OCI-LY1 (cell line): ENCODE data around the gene ACVR1.

Experiments
- H2AFZ ChIP-seq: fragments of 200-600 bp; sonication (generic), shearing (Covaris generic); 2 replicates; pipeline ENCODE4 v1.6.0; 2014; ENCODE audit warnings: antibody characterized with exemption, mild to moderate bottlenecking, low read length
- H3F3A ChIP-seq: fragments of 200-600 bp; sonication (generic), shearing (Covaris generic); 2 replicates; pipeline ENCODE4 v1.6.0; 2014; ENCODE audit warnings: mild to moderate bottlenecking, antibody characterized with exemption, low read length, moderate library complexity; ENCODE audit not compliant: insufficient read depth
- H3K27ac ChIP-seq: fragments of 200-600 bp; sonication (generic); 2 replicates; pipeline ENCODE4 v1.5.1; 2014; ENCODE audit warnings: low read length, mixed run types, mild to moderate bottlenecking, low read depth; ENCODE audit not compliant: poor library complexity, severe bottlenecking
- H3K27me3 ChIP-seq: fragments of 200-600 bp; sonication (generic); 2 replicates; pipeline ENCODE4 v1.6.0; 2014; ENCODE audit warnings: antibody characterized with exemption, mild to moderate bottlenecking, low read length, moderate library complexity; ENCODE audit not compliant: insufficient read depth
- H3K36me3 ChIP-seq: fragments of 200-600 bp; sonication (generic); 2 replicates; pipeline ENCODE4 v1.6.1; 2014; ENCODE audit warnings: mild to moderate bottlenecking, antibody characterized with exemption, low read length, moderate library complexity, mixed read lengths; ENCODE audit not compliant: insufficient read depth
- H3K4me1 ChIP-seq: fragments of 200-600 bp; sonication (generic); 2 replicates; pipeline ENCODE4 v1.5.1; 2014; ENCODE audit warnings: mild to moderate bottlenecking, low read length, moderate library complexity; ENCODE audit not compliant: insufficient read depth, severe bottlenecking
- H3K4me2 ChIP-seq: fragments of 200-600 bp; sonication (generic), shearing (Covaris generic); 2 replicates; pipeline ENCODE4 v1.6.1; 2014; ENCODE audit warnings: low read length
- H3K4me3 ChIP-seq: fragments of 200-600 bp; sonication (generic); 2 replicates; pipeline ENCODE4 v1.5.1; 2014; ENCODE audit warnings: low read length, low read depth, mild to moderate bottlenecking, mixed read lengths; ENCODE audit not compliant: poor library complexity, severe bottlenecking
- H3K79me2 ChIP-seq: fragments of 200-600 bp; shearing (Covaris generic); 2 replicates; pipeline ENCODE4 v1.6.1; 2016; ENCODE audit warnings: mixed run types, low read length, mixed read lengths; ENCODE audit not compliant: insufficient read depth
- H3K9ac ChIP-seq: fragments of 200-600 bp; sonication (generic), shearing (Covaris generic); 2 replicates; pipeline ENCODE4 v1.6.1; 2014; ENCODE audit warnings: mild to moderate bottlenecking, low read length, mixed read lengths
- H3K9me2 ChIP-seq: fragments of 200-600 bp; sonication (generic), shearing (Covaris generic); 2 replicates; pipeline ENCODE4 v1.6.1; 2014; ENCODE audit warnings: low read depth, mild to moderate bottlenecking, low read length, mixed read lengths
- H3K9me3 ChIP-seq: fragments of 200-600 bp; shearing (Covaris generic); 2 replicates; pipeline ENCODE4 v1.6.1; 2014; ENCODE audit warnings: low read length, mixed read lengths
- H4K20me1 ChIP-seq: fragments of 200-600 bp; sonication (generic), shearing (Covaris generic); 2 replicates; pipeline ENCODE4 v1.6.0; 2016; ENCODE audit warnings: mild to moderate bottlenecking, low read length; ENCODE audit not compliant: insufficient read depth
- CTCF ChIP-seq: fragments of 200-600 bp; sonication (generic), shearing (Covaris generic); IDR thresholded peaks from 2 replicates; pipeline ENCODE4 v1.5.1; 2017; ENCODE audit warnings: mild to moderate bottlenecking, antibody characterized with exemption, low read length, moderate library complexity, mixed read lengths
- EZH2 ChIP-seq: fragments of 200-600 bp; sonication (generic), shearing (Covaris generic); IDR thresholded peaks from 2 replicates; pipeline ENCODE4 v1.8.0; 2017; ENCODE audit warnings: borderline replicate concordance, mixed run types, mild to moderate bottlenecking, antibody characterized with exemption, low read length, moderate library complexity, mixed read lengths

The ACVR1 gene

DNA sequence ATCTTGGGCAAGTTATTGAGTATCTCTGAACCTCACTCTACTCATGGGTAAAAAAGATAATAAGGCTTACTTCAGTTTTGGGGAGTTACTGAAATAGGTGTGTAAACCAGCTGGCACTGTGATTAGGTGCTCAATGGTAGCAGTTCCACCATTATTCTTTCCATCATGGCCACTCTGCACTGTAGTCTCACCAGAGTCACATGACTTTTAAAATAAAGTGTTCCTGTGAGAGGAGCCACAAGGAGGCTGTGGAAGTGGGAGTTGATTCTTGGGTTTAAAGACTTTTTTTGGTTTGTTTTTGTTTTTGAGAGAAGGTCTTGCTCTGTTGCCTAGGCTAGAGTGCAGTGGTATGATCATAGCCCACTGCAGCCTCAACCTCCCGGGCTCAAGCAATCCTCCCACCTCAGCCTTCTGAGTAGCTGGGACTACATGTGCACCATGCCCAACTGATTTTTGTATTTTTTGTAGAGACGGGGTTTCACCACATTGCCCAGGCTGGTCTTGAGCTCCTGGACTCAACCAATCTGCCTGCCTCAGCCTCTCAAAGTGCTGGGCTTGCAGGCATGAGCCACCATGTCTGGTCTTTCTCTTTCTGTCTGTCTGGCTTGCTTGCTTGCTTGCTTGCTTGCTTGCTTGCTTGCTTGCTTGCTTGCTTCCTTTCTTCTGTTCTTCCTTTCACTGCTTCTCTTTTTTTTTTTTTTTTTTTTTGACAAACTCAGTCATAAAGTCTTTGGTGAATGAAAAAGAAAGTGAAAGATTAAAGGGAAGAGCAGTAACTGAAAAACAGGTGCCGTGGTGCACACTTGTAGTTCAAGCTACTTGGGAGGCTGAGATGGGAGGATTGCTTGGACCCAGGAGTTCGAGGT is 21.2 kb upstream of the ACVR1 start:
- H3K27ac ChIP-seq, result no peak overlapping the region
- no peaks in the 10 kb centered on the region for H3K9me3 ChIP-seq
- no peak overlapping the region for H3K9ac ChIP-seq
- H3K27me3 ChIP-seq, result no peaks in the 10 kb centered on the region
- TF ChIP-seq CTCF (no peak), EZH2 (no peak)
- no peaks in the 10 kb centered on the region for H3F3A ChIP-seq
- H2AFZ ChIP-seq, result no peak overlapping the region
- H4K20me1 ChIP-seq, result no peaks in the 10 kb centered on the region
- no peaks in the 10 kb centered on the region for H3K79me2 ChIP-seq
- H3K4me2 ChIP-seq, result no peak overlapping the region
- no peaks in the 10 kb centered on the region for H3K4me1 ChIP-seq
- H3K9me2 ChIP-seq, result no peaks in the 10 kb centered on the region
- no peaks in the 10 kb centered on the region for H3K36me3 ChIP-seq
- no peak overlapping the region for H3K4me3 ChIP-seq

- no peaks in the 10 kb centered on the region for H4K20me1 ChIP-seq
- no peaks in the 10 kb centered on the region for H3F3A ChIP-seq
- H3K4me3 ChIP-seq, result no peak overlapping the region
- no peaks in the 10 kb centered on the region for H3K27me3 ChIP-seq
- H3K9me2 ChIP-seq, result no peaks in the 10 kb centered on the region
- no peak overlapping the region for H3K4me2 ChIP-seq
- H2AFZ ChIP-seq, result no peak overlapping the region
- no peak overlapping the region for H3K9ac ChIP-seq
- no peaks in the 10 kb centered on the region for H3K9me3 ChIP-seq
- H3K36me3 ChIP-seq, result no peaks in the 10 kb centered on the region
- TF ChIP-seq EZH2 (no peak), CTCF (no peak)
- H3K79me2 ChIP-seq, result no peaks in the 10 kb centered on the region
- no peak overlapping the region for H3K27ac ChIP-seq
- no peaks in the 10 kb centered on the region for H3K4me1 ChIP-seq
Measured at GRCh38 chr2:157895531-157895930, 19.4 kb upstream of the ACVR1 start.

- Histone ChIP-seq H3K9me2 (no peaks in the 10 kb centered on the region), H3K4me3 (no peak overlapping the region), H3F3A (no peaks in the 10 kb centered on the region), H4K20me1 (no peaks in the 10 kb centered on the region), H3K27ac (no peak overlapping the region), H2AFZ (no peak overlapping the region), H3K79me2 (no peaks in the 10 kb centered on the region), H3K27me3 (no peaks in the 10 kb centered on the region), H3K36me3 (no peaks in the 10 kb centered on the region), H3K9ac (no peak overlapping the region), H3K4me1 (no peaks in the 10 kb centered on the region), H3K4me2 (no peak overlapping the region), H3K9me3 (no peaks in the 10 kb centered on the region)
- TF ChIP-seq EZH2 (no peak), CTCF (no peak)
Measured at GRCh38 chr2:157894694-157895435, 18.7 kb upstream of the ACVR1 start.
